HepG2 (cell line): ENCODE results near the gene CCDC178. TPM values are rescaled to one million over a fixed set of nuclear protein-coding genes. Genes with fewer than 3 reads are reported as not detected.

Experiments used
- ATAC-seq: fragments of 200-7000 bp; cut with Tn5 transposase; 3 replicates; pipeline ENCODE4 v1.9.1; 2020; ENCODE audit warnings: mild to moderate bottlenecking, moderate library complexity
- BruUV-seq: library from RNA; stranded (reverse); fragments of 400-500 nt; replicated peaks from 2 replicates; lab custom pipeline; 2021; lab: Mats Ljungman, UMichigan
- CTCF ChIA-PET: fragments of 300-600 bp; formaldehyde crosslinking; extraction: SDS; loops from one replicate; lab custom pipeline; 2021; ENCODE audit warnings: low total read pairs, inconsistent platforms, low intra/inter-chr PET ratio; lab: Yijun Ruan, JAX
- POLR2A ChIA-PET: fragments of 350-600 bp; sonication (Branson Sonifier 250); formaldehyde crosslinking; loops from one replicate; lab custom pipeline; 2020; ENCODE audit warnings: antibody characterized with exemption, inconsistent platforms; lab: Yijun Ruan, JAX
- DNase-seq: peaks from one replicate; pipeline ENCODE4 v3.0.0-alpha.2; 2015; ENCODE audit warnings: low spot score
- FAIRE-seq: peaks from 3 replicates; lab custom pipeline; 2011; peaks lifted over from hg19 to GRCh38; lab: Jason Lieb, UNC
- H2AFZ ChIP-seq: one replicate; pipeline ENCODE4 v1.6.1; 2011; ENCODE audit warnings: low read length, inconsistent platforms
- H3K27ac ChIP-seq: fragments of 300-600 bp; 3 replicates; pipeline ENCODE4 v1.8.0; 2011; ENCODE audit warnings: mixed run types, mild to moderate bottlenecking, mixed read lengths, low read length, inconsistent platforms; ENCODE audit not compliant: insufficient read depth; ENCODE audit errors: extremely low read length
- H3K27me3 ChIP-seq, 2 experiments: fragments of 200-600 bp in 1 of 2; 2 replicates in 1 of 2; 3 replicates in 1 of 2; pipeline versions ENCODE4 v1.6.0 to v1.8.0; 2011; ENCODE audit warnings: low read length in 2 of 2, mild to moderate bottlenecking in 2 of 2, moderate library complexity in 2 of 2, inconsistent platforms in 1 of 2; ENCODE audit not compliant: insufficient read depth in 2 of 2, control insufficient read depth in 1 of 2
- H3K36me3 ChIP-seq, 2 experiments: fragments of 200-600 bp in 1 of 2; replicated peaks in 1 of 2; 2 replicates in 1 of 2; 3 replicates in 1 of 2; pipeline versions ENCODE4 v1.5.1 to v1.8.0; 2011; ENCODE audit warnings: low read length in 2 of 2, inconsistent platforms in 1 of 2; ENCODE audit not compliant: insufficient read depth in 2 of 2, control insufficient read depth in 1 of 2
- H3K4me1 ChIP-seq: 2 replicates; pipeline ENCODE4 v1.5.1; 2012; ENCODE audit warnings: low read length, inconsistent platforms; ENCODE audit not compliant: insufficient read depth
- H3K4me2 ChIP-seq: 2 replicates; pipeline ENCODE4 v1.6.0; 2011; ENCODE audit warnings: low read depth, low read length, inconsistent platforms
- H3K4me3 ChIP-seq, 3 experiments: fragments of 200-600 bp in 1 of 3; sonication (generic), shearing (Covaris generic) in 1 of 3; replicated peaks in 1 of 3; 2 replicates each; pipeline ENCODE4 v1.5.1; 2011 to 2016; ENCODE audit warnings: low read length in 3 of 3, inconsistent platforms in 2 of 3, low read depth in 2 of 3, mild to moderate bottlenecking in 2 of 3, control low read depth in 1 of 3, mixed read lengths in 1 of 3; ENCODE audit not compliant: insufficient read depth in 1 of 3
- H3K79me2 ChIP-seq: one replicate; pipeline ENCODE4 v1.6.1; 2011; ENCODE audit warnings: low read length, inconsistent platforms; ENCODE audit not compliant: insufficient read depth
- H3K9ac ChIP-seq: 2 replicates; pipeline ENCODE4 v1.6.0; 2011; ENCODE audit warnings: mild to moderate bottlenecking, low read depth, low read length, inconsistent platforms; ENCODE audit not compliant: insufficient read depth
- H3K9me3 ChIP-seq: 2 replicates; pipeline ENCODE4 v1.5.1; 2012; ENCODE audit warnings: mild to moderate bottlenecking, low read length
- H4K20me1 ChIP-seq: 2 replicates; pipeline ENCODE4 v1.6.0; 2011; ENCODE audit warnings: inconsistent platforms, mild to moderate bottlenecking, low read length, moderate library complexity; ENCODE audit not compliant: insufficient read depth
- ATF4 ChIP-seq, 2 experiments: fragments of 450-650 bp in 1 of 2; sonication (generic) in 1 of 2; formaldehyde crosslinking; IDR thresholded peaks; 2 replicates each; pipeline versions ENCODE4 v1.5.0 to v1.8.0; 2020 to 2022; ENCODE audit warnings: mild to moderate bottlenecking in 1 of 2, missing genetic modification reagents in 1 of 2
- DDIT3 ChIP-seq: sonication (generic); formaldehyde crosslinking; IDR thresholded peaks from 2 replicates; pipeline ENCODE4 v1.4.0; 2020; ENCODE audit warnings: mild to moderate bottlenecking, missing genetic modification reagents
- ESRRA ChIP-seq: sonication (generic); formaldehyde crosslinking; IDR thresholded peaks from 2 replicates; pipeline ENCODE4 v1.5.1; 2020; ENCODE audit warnings: mild to moderate bottlenecking, low read depth, missing genetic modification reagents
- PATZ1 ChIP-seq: sonication (generic); formaldehyde crosslinking; IDR thresholded peaks from 2 replicates; pipeline ENCODE4 v1.4.0; 2020; ENCODE audit warnings: missing genetic modification reagents
- SNAPC4 ChIP-seq: sonication (generic); formaldehyde crosslinking; IDR thresholded peaks from 2 replicates; pipeline ENCODE4 v1.4.0; 2020; ENCODE audit warnings: mild to moderate bottlenecking, missing genetic modification reagents
- TCF12 ChIP-seq, 2 experiments: fragments of 450-650 bp in 1 of 2; sonication (generic) in 1 of 2; formaldehyde crosslinking in 1 of 2; IDR thresholded peaks; 2 replicates each; pipeline versions ENCODE4 v1.6.1 to v1.8.0; 2017 to 2022; ENCODE audit warnings: antibody characterized with exemption in 1 of 2, mild to moderate bottlenecking in 1 of 2, missing genetic modification reagents in 1 of 2, moderate library complexity in 1 of 2
- ZHX2 ChIP-seq, 2 experiments: sonication (generic) in 1 of 2; formaldehyde crosslinking in 1 of 2; IDR thresholded peaks; 2 replicates each; pipeline versions ENCODE4 v1.6.1 to v1.9.0; 2014 to 2022; ENCODE audit warnings: antibody characterized with exemption in 1 of 2, borderline replicate concordance in 1 of 2, inconsistent platforms in 1 of 2, low read depth in 1 of 2, missing genetic modification reagents in 1 of 2
- ZNF737 ChIP-seq: sonication (generic); formaldehyde crosslinking; IDR thresholded peaks from 2 replicates; pipeline ENCODE4 v1.5.0; 2020; ENCODE audit warnings: missing genetic modification reagents, mild to moderate bottlenecking, borderline replicate concordance
- WGBS: methylation state at CpG from one replicate; pipeline ENCODE4 v1.1.6; 2017; ENCODE audit warnings: low lambda C conversion rate; 5-methylcytosine and 5-hydroxymethylcytosine counted together
- in situ Hi-C: cut with HindIII; loops from 2 replicates; pipeline ENCODE4 v1.10.0; 2017; ENCODE audit warnings: low pct_unique_long_range_greater_than_20kb; ENCODE audit not compliant: extremely low pct_ligation_motif_present
- intact Hi-C: fragments of 100-400 bp; cut with micrococcal nuclease; formaldehyde crosslinking; loops from one replicate; pipeline ENCODE4 v1.10.0; 2022; ENCODE audit not compliant: unreplicated experiment
- polyA plus RNA-seq, 8 experiments: library from polyadenylated mRNA; depleted of rRNA in 3 of 8; stranded (reverse) in 7 of 8; unstranded in 1 of 8; fragments of >200 nt; fragmentation: Illumina TruSeq in 4 of 8; extraction: Trizol in 4 of 8; gene quantifications; 2 replicates each; pipeline versions ENCODE4 v1.2.1 to v1.2.3, GENCODE V29; 2011 to 2016; ENCODE audit warnings: low read depth in 4 of 8, missing spikeins in 1 of 8, mixed read lengths in 1 of 8; ENCODE audit not compliant: insufficient read depth in 1 of 8
- total RNA-seq, 5 experiments: library from RNA; depleted of rRNA; stranded (reverse); fragments of >200 nt; fragmentation: Illumina TruSeq; extraction: Trizol; gene quantifications; 2 replicates each; pipeline ENCODE4 v1.2.3, GENCODE V29; 2016; ENCODE audit warnings: low read depth in 1 of 5

CCDC178 gene
- total and polyA plus RNA-seq, 2 of the 13 experiments (the other 11 are each of a cell fraction or from before 2014, with no cell fraction given), result not detected

- no peaks in the 10 kb centered on the region for H3K9me3 ChIP-seq
- no peak for FAIRE-seq
- in situ Hi-C loops (no loop called here), intact Hi-C loops (no loop called here)
- ChIA-PET CTCF (no interaction called here), POLR2A (no interaction called here)
- H3K4me3 ChIP-seq, result no peak overlapping the region
- H3K27me3 ChIP-seq, result no peaks in the 10 kb centered on the region; a peak in 1 of 5 replicates
- no peaks in the 10 kb centered on the region for H3K36me3 ChIP-seq
- no TSS peak for BruUV-seq
- no peaks in the 10 kb centered on the region for H3K4me1 ChIP-seq
- no peak for ATAC-seq
- no peaks in the 10 kb centered on the region for H4K20me1 ChIP-seq
- H3K27ac ChIP-seq, result no peak overlapping the region
- DNase-seq, result no peak
- WGBS, result 8% methylated on average over 3 of the region's 3 CpGs
- H3K9ac ChIP-seq, result no peak overlapping the region
- H3K79me2 ChIP-seq, result no peaks in the 10 kb centered on the region
- no peak overlapping the region for H2AFZ ChIP-seq
- H3K4me2 ChIP-seq, result no peak overlapping the region
- TF ChIP-seq DDIT3 (CRISPR knock-in tag) (no peak), TCF12 (IDR thresholded peaks at IDR 0.05) (no peak), TCF12 (CRISPR knock-in tag; IDR thresholded peaks at IDR 0.05) (no peak), ZNF737 (CRISPR knock-in tag) (no peak), ZHX2 (IDR thresholded peaks at IDR 0.05; ENCODE audit: low read depth) (no peak), ZHX2 (CRISPR knock-in tag; IDR thresholded peaks at IDR 0.05; ENCODE audit: borderline replicate concordance) (no peak), SNAPC4 (CRISPR knock-in tag) (no peak), PATZ1 (CRISPR knock-in tag) (no peak), ESRRA (no peak), ATF4 (CRISPR knock-in tag; IDR thresholded peaks at IDR 0.05) (no peak)
Observed at GRCh38 chr18:33184958-33185357, 255.6 kb downstream of the CCDC178 start.
